Liver (tissue), 9 donors: ENCODE results near the gene CDH13. TPM values are rescaled to one million over a fixed set of nuclear protein-coding genes. Genes with fewer than 3 reads are reported as not detected.

Experiments used
- DNase-seq: peaks from one replicate; pipeline ENCODE4 v3.0.0-alpha.2; 2017; ENCODE audit warnings: low spot score
- H3K27ac ChIP-seq, 2 donors: one replicate each; pipeline ENCODE4 v1.7.0; 2013; ENCODE audit warnings: inconsistent platforms in 2 of 2, low read length in 2 of 2, control low read depth in 1 of 2, low read depth in 1 of 2, mild to moderate bottlenecking in 1 of 2
- H3K27me3 ChIP-seq, 4 donors: one replicate each; pipeline versions ENCODE4 v1.6.1 to v1.7.0; 2013; ENCODE audit warnings: low read length in 3 of 4, inconsistent platforms in 1 of 4, mild to moderate bottlenecking in 1 of 4, moderate library complexity in 1 of 4; ENCODE audit not compliant: control insufficient read depth in 4 of 4, insufficient read depth in 4 of 4
- H3K36me3 ChIP-seq, 4 donors: one replicate each; pipeline versions ENCODE4 v1.6.1 to v1.7.0; 2013; ENCODE audit warnings: low read length in 3 of 4, mild to moderate bottlenecking in 3 of 4, low read depth in 1 of 4, moderate library complexity in 1 of 4; ENCODE audit not compliant: control insufficient read depth in 4 of 4, insufficient read depth in 3 of 4
- H3K4me1 ChIP-seq, 4 donors: one replicate each; pipeline versions ENCODE4 v1.6.1 to v1.7.0; 2013; ENCODE audit warnings: low read length in 3 of 4, mild to moderate bottlenecking in 3 of 4, moderate library complexity in 1 of 4; ENCODE audit not compliant: control insufficient read depth in 4 of 4, insufficient read depth in 4 of 4
- H3K4me3 ChIP-seq, 3 donors: one replicate each; pipeline versions ENCODE4 v1.6.1 to v1.7.0; 2013; ENCODE audit warnings: low read length in 3 of 3, control low read depth in 1 of 3, low read depth in 1 of 3, mild to moderate bottlenecking in 1 of 3
- H3K9ac ChIP-seq, 2 donors: one replicate each; pipeline ENCODE4 v1.7.0; 2013; ENCODE audit warnings: low read length in 2 of 2, mild to moderate bottlenecking in 2 of 2, moderate library complexity in 2 of 2, control low read depth in 1 of 2, low read depth in 1 of 2
- H3K9me3 ChIP-seq, 4 donors: one replicate each; pipeline versions ENCODE4 v1.6.1 to v1.7.0; 2013; ENCODE audit warnings: low read length in 3 of 4; ENCODE audit not compliant: control insufficient read depth in 4 of 4
- ATF3 ChIP-seq: IDR thresholded peaks from 2 replicates; pipeline ENCODE4 v1.6.1; 2016; ENCODE audit warnings: antibody characterized with exemption
- CTCF ChIP-seq: fragments of 150-350 bp; IDR thresholded peaks from 2 replicates; pipeline ENCODE4 v1.5.1; 2017; ENCODE audit warnings: improper control_type of control experiment, low read depth, low read length; ENCODE audit not compliant: missing input control
- EGR1 ChIP-seq, 2 donors: IDR thresholded peaks; 2 replicates each; pipeline ENCODE4 v1.6.1; 2016 to 2018; ENCODE audit warnings: antibody characterized with exemption in 2 of 2, low read depth in 2 of 2
- FOXA1 ChIP-seq: IDR thresholded peaks from 2 replicates; pipeline ENCODE4 v1.6.1; 2016; ENCODE audit warnings: antibody characterized with exemption
- FOXA2 ChIP-seq: IDR thresholded peaks from 2 replicates; pipeline ENCODE4 v1.6.1; 2016; ENCODE audit warnings: antibody characterized with exemption
- GABPA ChIP-seq, 2 donors: IDR thresholded peaks in 1 of 2; conservative IDR thresholded peaks in 1 of 2; 2 replicates each; pipeline ENCODE4 v1.6.1; 2016; ENCODE audit warnings: antibody characterized with exemption in 2 of 2, mild to moderate bottlenecking in 1 of 2, moderate library complexity in 1 of 2
- HNF4A ChIP-seq, 2 donors: conservative IDR thresholded peaks; 2 replicates each; pipeline ENCODE4 v1.6.1; 2016; ENCODE audit warnings: antibody characterized with exemption in 2 of 2, mild to moderate bottlenecking in 2 of 2
- HNF4G ChIP-seq: IDR thresholded peaks from 2 replicates; pipeline ENCODE4 v1.6.1; 2016; ENCODE audit warnings: antibody characterized with exemption
- JUND ChIP-seq, 2 donors: IDR thresholded peaks; 2 replicates each; pipeline ENCODE4 v1.6.1; 2016; ENCODE audit warnings: antibody characterized with exemption in 2 of 2
- MAX ChIP-seq: IDR thresholded peaks from 2 replicates; pipeline ENCODE4 v1.6.1; 2016; ENCODE audit warnings: antibody characterized with exemption
- NR2F2 ChIP-seq: IDR thresholded peaks from 2 replicates; pipeline ENCODE4 v1.6.1; 2016; ENCODE audit warnings: antibody characterized with exemption
- RAD21 ChIP-seq, 2 donors: IDR thresholded peaks; 2 replicates each; pipeline ENCODE4 v1.6.1; 2016; ENCODE audit warnings: antibody characterized with exemption in 2 of 2, mild to moderate bottlenecking in 2 of 2
- REST ChIP-seq: IDR thresholded peaks from 2 replicates; pipeline ENCODE4 v1.6.1; 2016; ENCODE audit warnings: antibody characterized with exemption, mild to moderate bottlenecking
- RXRA ChIP-seq, 2 donors: IDR thresholded peaks; 2 replicates each; pipeline ENCODE4 v1.6.1; 2017 to 2018; ENCODE audit warnings: antibody characterized with exemption in 2 of 2, mild to moderate bottlenecking in 1 of 2
- SP1 ChIP-seq: IDR thresholded peaks from 2 replicates; pipeline ENCODE4 v1.6.1; 2018; ENCODE audit warnings: antibody characterized with exemption, mild to moderate bottlenecking
- TAF1 ChIP-seq: conservative IDR thresholded peaks from 2 replicates; pipeline ENCODE4 v1.6.1; 2016; ENCODE audit warnings: antibody characterized with exemption, mild to moderate bottlenecking
- YY1 ChIP-seq: IDR thresholded peaks from 2 replicates; pipeline ENCODE4 v1.6.1; 2016; ENCODE audit warnings: antibody characterized with exemption, mild to moderate bottlenecking
- ZBTB33 ChIP-seq: IDR thresholded peaks from 2 replicates; pipeline ENCODE4 v1.6.1; 2016; ENCODE audit warnings: antibody characterized with exemption
- WGBS: extraction: QIAGEN DNeasy Blood & Tissue Kit; methylation state at CpG from one replicate; pipeline ENCODE4 v1.1.7; 2013; 5-methylcytosine and 5-hydroxymethylcytosine counted together
- polyA plus RNA-seq, 2 donors: library from polyadenylated mRNA; stranded (reverse) in 1 of 2; unstranded in 1 of 2; fragments of 200-250 nt in 1 of 2; fragments of >200 nt in 1 of 2; fragmentation: Nextera tagmentation in 1 of 2; extraction: Ambion mirVana in 1 of 2; gene quantifications; one replicate each; pipeline versions ENCODE4 v1.2.1 to v1.2.3, GENCODE V29; 2013 to 2015
- total RNA-seq, 2 donors: library from RNA; depleted of rRNA; stranded (reverse); fragments of >200 nt; gene quantifications; one replicate each; pipeline ENCODE4 v1.2.3, GENCODE V29; 2014
- donor health status: healthy.
- donor health status: healthy.
- donor health status: healthy.
- donor health status: healthy.
- donor health status: healthy.

CDH13 gene
- total and polyA plus RNA-seq, 4 donors, result 0.21 to 1.5 (median 0.58) TPM

GRCh38 chr16:82996814-82997213, 370.0 kb downstream of the CDH13 start:
- Histone ChIP-seq H3K36me3 (no peaks in the 10 kb centered on the region), H3K27ac (no peak overlapping the region)
- TF ChIP-seq NR2F2 (no peak), GABPA (IDR thresholded peaks at IDR 0.05 in 1 of 2, conservative IDR thresholded peaks at IDR 0.05 in 1 of 2) (no peak), HNF4G (no peak), JUND (IDR thresholded peaks at IDR 0.05) (no peak), HNF4A (conservative IDR thresholded peaks at IDR 0.05) (no peak), SP1 (no peak), CTCF (no peak), TAF1 (no peak), RAD21 (IDR thresholded peaks at IDR 0.05) (no peak), RXRA (IDR thresholded peaks at IDR 0.05) (no peak), FOXA2 (no peak), MAX (no peak), YY1 (no peak), ZBTB33 (no peak), FOXA1 (no peak), EGR1 (IDR thresholded peaks at IDR 0.05; ENCODE audit: low read depth in 2 of 2) (no peak), ATF3 (no peak), REST (no peak)

More at GRCh38 chr16:82996814-82997213, 370.0 kb downstream of the CDH13 start:
- H3K4me1 ChIP-seq, result no peaks in the 10 kb centered on the region
- no peak overlapping the region for H3K4me3 ChIP-seq
- peaks cover 0 to 3% (median 0%) of the 10 kb centered on the region in 4 donors for H3K9me3 ChIP-seq
- H3K27me3 ChIP-seq, result peaks cover 0 to 3% (median 0%) of the 10 kb centered on the region in 4 donors
- 90% methylated on average over 4 of the region's 4 CpGs for WGBS
- no peak overlapping the region for H3K9ac ChIP-seq
- no peak for DNase-seq
